ENCODE data around the gene TMPRSS4. TPM values are rescaled to one million over a fixed set of nuclear protein-coding genes. Genes with fewer than 3 reads are reported as not detected.

The TMPRSS4 gene
- total and polyA plus RNA-seq, 9 of the 15 experiments (the other 6 are each of a cell fraction or from before 2014, with no cell fraction given) = 4.0 to 10.0 (median 5.6) TPM

DNA sequence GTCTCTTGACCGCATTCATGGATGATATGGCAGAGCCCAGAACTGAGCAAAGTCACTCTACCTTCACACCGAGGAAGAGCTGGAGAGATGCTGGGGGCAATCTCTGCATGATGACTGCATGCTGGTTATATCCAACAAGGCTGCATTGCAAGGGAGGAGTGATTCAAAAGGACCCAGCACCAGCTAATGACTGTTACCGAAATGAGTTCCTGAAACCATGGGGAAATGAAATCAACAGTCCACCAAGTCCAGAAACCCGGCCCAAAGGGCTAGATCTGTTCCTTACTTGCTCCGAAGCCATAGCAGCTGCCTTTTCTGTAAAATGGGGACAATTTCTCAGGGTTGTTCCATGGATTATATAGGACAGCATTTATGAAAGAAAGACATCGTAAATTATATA lies 11.1 kb downstream of the TMPRSS4 start:
- Histone ChIP-seq H3K36me3 (ENCODE audit: control insufficient read depth, insufficient read depth, low read length) (no peaks in the 10 kb centered on the region), H4K20me1 (replicated peaks; ENCODE audit: control insufficient read depth, insufficient read depth, low read length) (no peaks in the 10 kb centered on the region), H3K9ac (ENCODE audit: insufficient read depth in 1 of 2, low read depth in 2 of 2, low read length in 2 of 2) (no peak overlapping the region), H3K9me3 (replicated peaks; ENCODE audit: control insufficient read depth, insufficient read depth, low read depth, low read length) (peaks cover 10% of the 10 kb centered on the region), H3K9me1 (ENCODE audit: control insufficient read depth, insufficient read depth, low read length) (no peaks in the 10 kb centered on the region), H3K79me2 (ENCODE audit: control insufficient read depth, insufficient read depth, low read length) (no peaks in the 10 kb centered on the region), H3K4me1 (replicated peaks in 1 of 2; ENCODE audit: control insufficient read depth in 2 of 2, insufficient read depth in 2 of 2, low read length in 2 of 2) (peaks cover 5 to 6% of the 10 kb centered on the region in 2 experiments; a peak in 4 of 5 replicates), H3K4me2 (ENCODE audit: insufficient read depth, low read length) (no peak overlapping the region), H3K4me3 (no peak overlapping the region), H3K27ac (ENCODE audit: extremely low read depth, low read depth, low read length) (no peak overlapping the region), H2AFZ (ENCODE audit: low read depth, low read length) (no peak overlapping the region), H3K27me3 (ENCODE audit: control insufficient read depth in 2 of 2, insufficient read depth in 2 of 2, low read length in 2 of 2) (peaks cover 6 to 18% of the 10 kb centered on the region in 2 experiments; a peak in 4 of 5 replicates)
- no peak for TF ChIP-seq RBM34 (IDR thresholded peaks at IDR 0.05; ENCODE audit: borderline replicate concordance, insufficient read depth, low read length)
- FAIRE-seq (no peak), DNase-seq (ENCODE audit: extremely low read depth in 1 of 4, low spot score in 3 of 4) (no peak), ATAC-seq (no peak)
- CTCF ChIA-PET (ENCODE audit: low intra/inter-chr PET ratio) = no interaction called here
- 12% methylated on average over 6 of the region's 6 CpGs for WGBS (ENCODE audit: insufficient coverage, low coverage, missing lambda C conversion rate)
- POLR2A ChIA-PET = interaction anchor here (0.5 to 1.7 kb wide), 2 partner anchors 14 to 370 kb away, joined by 3 to 4 read pairs; no protein-coding TSS in a partner anchor
- BruUV-seq (replicated peaks) = no TSS peak
- in situ Hi-C loops (cut with MboI) = no loop called here
- intact Hi-C loops (cut with micrococcal nuclease) = no loop called here

DNA sequence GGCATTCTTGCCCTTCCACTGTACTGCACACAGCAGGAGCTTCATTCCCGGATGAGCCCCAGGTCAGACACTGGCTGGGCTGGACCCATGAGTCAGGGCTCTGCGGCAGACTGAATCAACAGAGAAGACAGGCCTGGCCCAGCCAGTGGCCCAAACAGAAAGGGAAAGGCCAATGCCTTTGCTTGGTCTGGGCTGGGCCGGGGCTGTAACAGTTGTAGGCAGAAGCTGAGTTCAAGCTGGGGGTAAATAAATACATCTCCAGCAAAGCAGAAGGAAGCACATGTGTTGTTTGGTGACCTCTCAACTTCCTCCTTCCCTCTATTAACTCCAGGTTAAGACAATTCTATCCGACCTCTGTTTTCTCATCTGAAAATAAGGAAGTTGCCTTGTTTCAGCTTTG lies 11.7 kb downstream of the TMPRSS4 start:
- ATAC-seq (peak; percentile 30; the same call in 1 of the 3 replicates), FAIRE-seq (no peak), DNase-seq (ENCODE audit: extremely low read depth in 1 of 4, low spot score in 3 of 4) (no peak)
- Histone ChIP-seq H2AFZ (ENCODE audit: low read depth, low read length) (peak overlapping the region; percentile 27; the same call in 1 of the 2 replicates), H3K36me3 (ENCODE audit: control insufficient read depth, insufficient read depth, low read length) (no peaks in the 10 kb centered on the region), H3K4me1 (replicated peaks in 1 of 2; ENCODE audit: control insufficient read depth in 2 of 2, insufficient read depth in 2 of 2, low read length in 2 of 2) (peaks cover 5 to 8% of the 10 kb centered on the region in 2 experiments; a peak in 2 of 5 replicates), H3K27ac (ENCODE audit: extremely low read depth, low read depth, low read length) (no peak overlapping the region), H3K9me1 (ENCODE audit: control insufficient read depth, insufficient read depth, low read length) (no peaks in the 10 kb centered on the region), H3K9me3 (replicated peaks; ENCODE audit: control insufficient read depth, insufficient read depth, low read depth, low read length) (peaks cover 10% of the 10 kb centered on the region), H4K20me1 (replicated peaks; ENCODE audit: control insufficient read depth, insufficient read depth, low read length) (no peaks in the 10 kb centered on the region), H3K9ac (ENCODE audit: insufficient read depth in 1 of 2, low read depth in 2 of 2, low read length in 2 of 2) (no peak overlapping the region), H3K79me2 (ENCODE audit: control insufficient read depth, insufficient read depth, low read length) (no peaks in the 10 kb centered on the region), H3K4me2 (ENCODE audit: insufficient read depth, low read length) (no peak overlapping the region), H3K4me3 (no peak overlapping the region), H3K27me3 (ENCODE audit: control insufficient read depth in 2 of 2, insufficient read depth in 2 of 2, low read length in 2 of 2) (peaks cover 6 to 18% of the 10 kb centered on the region in 2 experiments; a peak in 4 of 5 replicates)
- ChIA-PET POLR2A (interaction anchor here (0.6 to 1.7 kb wide), 3 partner anchors 15 to 347 kb away, joined by 3 to 4 read pairs (median 3); no protein-coding TSS in a partner anchor), CTCF (ENCODE audit: low intra/inter-chr PET ratio) (no interaction called here)
- intact Hi-C loops (cut with micrococcal nuclease) = no loop called here
- in situ Hi-C loops (cut with MboI) = no loop called here
- 7% methylated on average over 3 of the region's 4 CpGs for WGBS (ENCODE audit: insufficient coverage, low coverage, missing lambda C conversion rate)
- no TSS peak for BruUV-seq (replicated peaks)
- TF ChIP-seq, protein P1, sequence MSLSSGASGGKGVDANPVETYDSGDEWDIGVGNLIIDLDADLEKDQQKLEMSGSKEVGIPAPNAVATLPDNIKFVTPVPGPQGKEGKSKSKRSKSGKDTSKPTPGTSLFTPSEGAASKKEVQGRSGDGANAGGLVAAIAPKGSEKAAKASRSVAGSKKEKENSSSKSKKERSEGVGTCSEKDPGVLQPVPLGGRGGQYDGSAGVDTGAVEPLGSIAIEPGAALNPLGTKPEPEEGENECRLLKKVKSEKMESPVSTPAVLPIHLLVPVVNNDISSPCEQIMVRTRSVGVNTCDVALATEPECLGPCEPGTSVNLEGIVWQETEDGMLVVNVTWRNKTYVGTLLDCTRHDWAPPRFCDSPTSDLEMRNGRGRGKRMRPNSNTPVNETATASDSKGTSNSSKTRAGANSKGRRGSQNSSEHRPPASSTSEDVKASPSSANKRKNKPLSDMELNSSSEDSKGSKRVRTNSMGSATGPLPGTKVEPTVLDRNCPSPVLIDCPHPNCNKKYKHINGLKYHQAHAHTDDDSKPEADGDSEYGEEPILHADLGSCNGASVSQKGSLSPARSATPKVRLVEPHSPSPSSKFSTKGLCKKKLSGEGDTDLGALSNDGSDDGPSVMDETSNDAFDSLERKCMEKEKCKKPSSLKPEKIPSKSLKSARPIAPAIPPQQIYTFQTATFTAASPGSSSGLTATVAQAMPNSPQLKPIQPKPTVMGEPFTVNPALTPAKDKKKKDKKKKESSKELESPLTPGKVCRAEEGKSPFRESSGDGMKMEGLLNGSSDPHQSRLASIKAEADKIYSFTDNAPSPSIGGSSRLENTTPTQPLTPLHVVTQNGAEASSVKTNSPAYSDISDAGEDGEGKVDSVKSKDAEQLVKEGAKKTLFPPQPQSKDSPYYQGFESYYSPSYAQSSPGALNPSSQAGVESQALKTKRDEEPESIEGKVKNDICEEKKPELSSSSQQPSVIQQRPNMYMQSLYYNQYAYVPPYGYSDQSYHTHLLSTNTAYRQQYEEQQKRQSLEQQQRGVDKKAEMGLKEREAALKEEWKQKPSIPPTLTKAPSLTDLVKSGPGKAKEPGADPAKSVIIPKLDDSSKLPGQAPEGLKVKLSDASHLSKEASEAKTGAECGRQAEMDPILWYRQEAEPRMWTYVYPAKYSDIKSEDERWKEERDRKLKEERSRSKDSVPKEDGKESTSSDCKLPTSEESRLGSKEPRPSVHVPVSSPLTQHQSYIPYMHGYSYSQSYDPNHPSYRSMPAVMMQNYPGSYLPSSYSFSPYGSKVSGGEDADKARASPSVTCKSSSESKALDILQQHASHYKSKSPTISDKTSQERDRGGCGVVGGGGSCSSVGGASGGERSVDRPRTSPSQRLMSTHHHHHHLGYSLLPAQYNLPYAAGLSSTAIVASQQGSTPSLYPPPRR (CRISPR knock-in tag; IDR thresholded peaks at IDR 0.05; ENCODE audit: borderline replicate concordance) = no peak
- TF ChIP-seq HDGF (IDR thresholded peaks at IDR 0.05) = no peak
- TF ChIP-seq ZFX (CRISPR knock-in tag; IDR thresholded peaks at IDR 0.05) = no peak
- TF ChIP-seq ZNF707 (CRISPR knock-in tag; conservative IDR thresholded peaks at IDR 0.05) = no peak
- TF ChIP-seq, protein P2, sequence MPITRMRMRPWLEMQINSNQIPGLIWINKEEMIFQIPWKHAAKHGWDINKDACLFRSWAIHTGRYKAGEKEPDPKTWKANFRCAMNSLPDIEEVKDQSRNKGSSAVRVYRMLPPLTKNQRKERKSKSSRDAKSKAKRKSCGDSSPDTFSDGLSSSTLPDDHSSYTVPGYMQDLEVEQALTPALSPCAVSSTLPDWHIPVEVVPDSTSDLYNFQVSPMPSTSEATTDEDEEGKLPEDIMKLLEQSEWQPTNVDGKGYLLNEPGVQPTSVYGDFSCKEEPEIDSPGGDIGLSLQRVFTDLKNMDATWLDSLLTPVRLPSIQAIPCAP (CRISPR knock-in tag; IDR thresholded peaks at IDR 0.05; ENCODE audit: borderline replicate concordance) = no peak
- TF ChIP-seq NR2C1 (IDR thresholded peaks at IDR 0.05) = peak; percentile 52; the same call in 1 of the 2 replicates
- 0 out of 2 replicates have a peak, but pooled peaks have one; percentile 33 for TF ChIP-seq NR2C1 (tag; IDR thresholded peaks at IDR 0.05)
- TF ChIP-seq POLR2A (conservative IDR thresholded peaks at IDR 0.05) = no peak
- no peak for TF ChIP-seq SAP30 (IDR thresholded peaks at IDR 0.05; ENCODE audit: borderline replicate concordance, insufficient read depth, low read depth, low read length, poor library complexity, severe bottlenecking)
